ENCODE results near the gene CHCHD2. TPM values are rescaled to one million over a fixed set of nuclear protein-coding genes. Genes with fewer than 3 reads are reported as not detected.

CHCHD2 gene
- total RNA-seq, 1 donor from 2014 or later = 119 TPM

GRCh38 chr7:56063882-56064625, 42.2 kb downstream of the CHCHD2 start, which contains the start of gene SUMF2:
TSS of gene SUMF2 (plus strand) at chr7:56064286. CDS start at chr7:56064312, 26 bp downstream.
- no peaks in the 10 kb centered on the region for H3K27me3 Mint-ChIP-seq (ENCODE audit: low read depth)
- no peaks in the 10 kb centered on the region for H3K9me3 Mint-ChIP-seq (ENCODE audit: low read depth)
- peaks cover 27% of the 10 kb centered on the region for H3K4me1 Mint-ChIP-seq (ENCODE audit: low read depth)
- peak within 1 kb of the TSS; percentile 95 for H3K4me3 Mint-ChIP-seq (ENCODE audit: unreplicated experiment)
- TF ChIP-seq CTCF (IDR thresholded peaks at IDR 0.05) = peak; percentile 57
- peak; percentile 95 for DNase-seq (ENCODE audit: low spot score)
- peak within 1 kb of the TSS; percentile 94 for H3K27ac Mint-ChIP-seq (ENCODE audit: unreplicated experiment)
- H3K36me3 Mint-ChIP-seq (ENCODE audit: low read depth) = peaks cover 28% of the 10 kb centered on the region

GRCh38 chr7:56063500-56063881, 42.8 kb downstream of the CHCHD2 start:
- Mint-ChIP-seq H3K27me3 (ENCODE audit: low read depth) (no peaks in the 10 kb centered on the region), H3K4me3 (ENCODE audit: unreplicated experiment) (peak overlapping the region; percentile 95), H3K36me3 (ENCODE audit: low read depth) (peaks cover 26% of the 10 kb centered on the region), H3K27ac (ENCODE audit: unreplicated experiment) (peak overlapping the region; percentile 94), H3K9me3 (ENCODE audit: low read depth) (no peaks in the 10 kb centered on the region), H3K4me1 (ENCODE audit: low read depth) (peaks cover 27% of the 10 kb centered on the region)
- DNase-seq (ENCODE audit: low spot score) = no peak
- no peak for TF ChIP-seq CTCF (IDR thresholded peaks at IDR 0.05)

GRCh38 chr7:56062382-56062781, 43.9 kb downstream of the CHCHD2 start:
- DNase-seq (ENCODE audit: low spot score) = no peak
- Mint-ChIP-seq H3K36me3 (ENCODE audit: low read depth) (peaks cover 33% of the 10 kb centered on the region), H3K27ac (ENCODE audit: unreplicated experiment) (peak overlapping the region; percentile 82), H3K27me3 (ENCODE audit: low read depth) (no peaks in the 10 kb centered on the region), H3K4me3 (ENCODE audit: unreplicated experiment) (no peak overlapping the region), H3K9me3 (ENCODE audit: low read depth) (no peaks in the 10 kb centered on the region), H3K4me1 (ENCODE audit: low read depth) (peaks cover 27% of the 10 kb centered on the region)
- TF ChIP-seq CTCF (IDR thresholded peaks at IDR 0.05) = no peak

- H3K36me3 Mint-ChIP-seq (ENCODE audit: low read depth) = peaks cover 17% of the 10 kb centered on the region
- H3K4me1 Mint-ChIP-seq (ENCODE audit: low read depth) = peaks cover 42% of the 10 kb centered on the region
- H3K4me3 Mint-ChIP-seq (ENCODE audit: unreplicated experiment) = no peak overlapping the region
- TF ChIP-seq CTCF (IDR thresholded peaks at IDR 0.05) = no peak
- H3K9me3 Mint-ChIP-seq (ENCODE audit: low read depth) = no peaks in the 10 kb centered on the region
- DNase-seq (ENCODE audit: low spot score) = no peak
- H3K27me3 Mint-ChIP-seq (ENCODE audit: low read depth) = no peaks in the 10 kb centered on the region
- H3K27ac Mint-ChIP-seq (ENCODE audit: unreplicated experiment) = peak overlapping the region; percentile 45
These were observed 52.3 kb downstream of the CHCHD2 start for GRCh38 chr7:56053993-56054392.

- no peak for TF ChIP-seq CTCF (IDR thresholded peaks at IDR 0.05)
- H3K27me3 Mint-ChIP-seq (ENCODE audit: low read depth) = no peaks in the 10 kb centered on the region
- H3K27ac Mint-ChIP-seq (ENCODE audit: unreplicated experiment) = peak overlapping the region; percentile 63
- peaks cover 48% of the 10 kb centered on the region for H3K4me1 Mint-ChIP-seq (ENCODE audit: low read depth)
- peak overlapping the region; percentile 16 for H3K4me3 Mint-ChIP-seq (ENCODE audit: unreplicated experiment)
- H3K36me3 Mint-ChIP-seq (ENCODE audit: low read depth) = peaks cover 16% of the 10 kb centered on the region
- DNase-seq (ENCODE audit: low spot score) = no peak
- no peaks in the 10 kb centered on the region for H3K9me3 Mint-ChIP-seq (ENCODE audit: low read depth)
These were observed 52.9 kb downstream of the CHCHD2 start for GRCh38 chr7:56053379-56053778.

Other genes with a start within 250 kb of the CHCHD2 start
- not detected in 3 replicates for gene SEPTIN14, start 243.7 kb downstream of the CHCHD2 start, total RNA-seq
- gene ZNF713, start 219.0 kb downstream of the CHCHD2 start, total RNA-seq = 2.8 to 3.6 TPM (median 3.5 TPM) in 3 replicates
- gene MRPS17, start 154.6 kb downstream of the CHCHD2 start, total RNA-seq = 11.8 to 13.0 TPM (median 11.9 TPM) in 3 replicates
- gene NIPSNAP2, start 141.9 kb downstream of the CHCHD2 start, total RNA-seq = 37.3 to 43.4 TPM (median 43.0 TPM) in 3 replicates
- gene PSPH, start 55.0 kb downstream of the CHCHD2 start, total RNA-seq = 11.4 to 37.5 TPM (median 35.9 TPM) in 3 replicates
- gene CCT6A, start 54.7 kb downstream of the CHCHD2 start, total RNA-seq = 97.2 to 123 TPM (median 101 TPM) in 3 replicates
- 158 to 182 TPM (median 160 TPM) in 3 replicates for gene SUMF2, start 42.2 kb downstream of the CHCHD2 start, total RNA-seq
- 0.15 to 0.62 TPM (median 0.24 TPM) in 3 replicates for gene PHKG1, start 13.5 kb downstream of the CHCHD2 start, total RNA-seq
- not detected in 3 replicates for gene NUPR2, start 9.9 kb upstream of the CHCHD2 start, total RNA-seq

Data from chondrocyte (in vitro differentiated cells).